CD4-positive, alpha-beta T cell treated with Interleukin-21 for 1 hour (primary cell): ENCODE results near the gene ZC3H14.

ENCODE experiments used
- DNase-seq: peaks from one replicate; pipeline ENCODE4 v3.0.0-alpha.2; 2020

ZC3H14 gene

DNA sequence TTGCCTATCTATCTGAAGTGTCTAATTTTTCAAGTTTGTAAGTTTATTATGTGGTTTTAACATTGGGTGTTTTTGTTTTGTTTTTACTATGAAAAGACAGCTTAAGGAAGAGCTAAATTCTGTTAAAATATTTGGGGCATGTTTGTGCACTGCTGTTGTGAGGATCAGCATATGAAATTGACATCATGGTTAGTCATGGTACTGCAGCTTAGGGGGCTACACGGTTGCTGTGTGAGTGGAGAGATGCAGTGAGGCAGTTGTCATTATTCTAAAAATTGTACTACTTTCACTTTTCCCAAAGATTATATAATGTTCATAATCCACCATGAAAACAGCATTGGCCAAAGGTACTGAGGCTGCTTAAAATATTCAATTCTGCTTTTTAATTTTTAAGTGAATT is 49.0 kb downstream of the ZC3H14 start:
- no peak for DNase-seq

GRCh38 chr14:88612981-88613380 is 50.1 kb downstream of the ZC3H14 start:
- no peak for DNase-seq

DNA sequence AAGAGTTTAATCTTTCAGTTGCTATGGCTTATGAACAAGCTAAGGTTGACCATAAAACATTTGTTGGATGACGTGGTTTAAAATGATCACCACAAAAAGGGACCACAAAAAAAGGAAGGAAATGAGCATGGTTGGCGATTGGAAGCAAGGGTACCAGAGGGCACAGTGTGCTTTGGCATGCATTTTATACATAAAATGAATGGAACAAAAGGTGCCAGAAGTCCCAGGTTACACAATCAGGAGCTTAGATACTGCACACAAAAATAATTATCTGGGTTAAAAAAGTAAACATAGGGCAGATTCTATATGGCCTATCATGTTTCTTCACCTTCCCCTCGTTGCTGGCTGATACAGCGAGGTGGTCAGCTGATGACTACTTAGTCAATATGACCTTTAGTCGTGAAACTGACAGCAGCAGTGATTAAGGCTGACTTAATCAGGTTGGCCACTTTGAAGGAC is 50.7 kb downstream of the ZC3H14 start:
- peak; percentile 4 for DNase-seq

DNA sequence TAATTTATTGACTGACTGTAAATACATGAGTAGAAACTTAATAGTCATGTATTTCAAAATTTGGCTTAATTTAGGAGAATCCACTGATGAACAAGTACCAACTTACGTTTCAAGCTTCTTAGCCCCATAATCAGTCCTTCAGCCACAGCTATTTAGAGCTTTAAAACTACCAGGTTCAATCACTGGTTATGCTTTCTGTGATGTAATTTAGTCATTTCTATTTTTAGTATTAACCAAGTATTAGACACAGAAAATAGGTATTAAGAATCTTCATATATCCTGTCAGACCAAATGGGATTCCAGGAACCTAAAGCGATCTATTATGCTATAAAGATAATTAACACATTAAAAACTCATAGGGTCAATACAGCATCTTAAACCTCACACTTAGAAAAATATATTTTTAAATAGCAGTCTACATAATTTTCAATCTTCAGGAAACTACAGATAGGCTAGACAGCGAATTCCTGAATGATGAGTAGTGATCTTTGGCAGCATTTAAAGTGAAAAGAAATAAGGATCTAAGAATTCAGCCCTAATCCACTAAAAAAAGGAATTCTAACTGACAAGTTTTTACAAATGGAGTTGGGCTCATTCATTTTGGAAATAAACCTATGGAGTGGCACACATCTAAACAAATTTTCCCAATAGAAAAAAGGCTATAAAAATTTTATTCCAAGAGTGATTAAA is 51.5 kb downstream of the ZC3H14 start:
- no peak for DNase-seq

- DNase-seq, result no peak
Observed at GRCh38 chr14:88616697-88617096, 53.9 kb downstream of the ZC3H14 start.

DNA sequence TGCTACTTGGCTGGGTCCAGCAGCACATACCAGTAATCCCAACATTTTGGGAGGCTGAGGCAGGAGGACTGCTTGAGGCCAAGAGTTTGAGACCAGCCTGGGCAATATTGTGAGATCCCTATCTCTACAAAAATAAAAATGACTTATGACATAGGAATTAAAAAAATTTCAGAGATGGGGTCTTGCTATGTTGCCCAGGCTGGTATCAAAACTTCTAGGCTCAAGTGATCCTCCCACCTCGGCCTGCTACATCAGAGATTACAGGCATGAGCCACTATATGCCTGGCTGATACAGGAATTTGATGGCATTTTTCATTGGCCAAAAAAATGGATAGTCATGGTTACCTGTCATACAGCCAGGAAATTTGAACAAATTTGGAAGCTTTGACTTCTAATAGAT is 54.6 kb downstream of the ZC3H14 start:
- no peak for DNase-seq

GRCh38 chr14:88618476-88618875 is 55.6 kb downstream of the ZC3H14 start:
- DNase-seq, result no peak

DNA sequence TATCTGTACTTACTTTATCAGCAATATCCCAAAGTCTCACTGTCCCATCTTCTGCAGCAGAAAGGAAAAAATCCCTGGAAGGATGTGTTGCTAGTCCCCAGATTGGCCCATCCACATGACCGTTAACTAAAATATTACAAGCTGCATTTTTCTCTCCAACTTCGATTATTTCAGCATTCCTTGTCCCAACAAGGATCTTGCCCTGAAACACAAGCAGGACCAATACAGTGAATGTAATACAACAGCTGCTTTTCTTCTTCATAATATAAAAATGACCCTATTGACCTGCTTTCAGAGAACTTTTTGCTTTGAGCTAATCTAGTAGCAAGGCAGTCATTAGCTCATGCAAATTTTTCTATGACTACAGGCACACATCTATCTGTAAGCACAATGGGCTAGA is 58.3 kb downstream of the ZC3H14 start:
- DNase-seq, result no peak

DNA sequence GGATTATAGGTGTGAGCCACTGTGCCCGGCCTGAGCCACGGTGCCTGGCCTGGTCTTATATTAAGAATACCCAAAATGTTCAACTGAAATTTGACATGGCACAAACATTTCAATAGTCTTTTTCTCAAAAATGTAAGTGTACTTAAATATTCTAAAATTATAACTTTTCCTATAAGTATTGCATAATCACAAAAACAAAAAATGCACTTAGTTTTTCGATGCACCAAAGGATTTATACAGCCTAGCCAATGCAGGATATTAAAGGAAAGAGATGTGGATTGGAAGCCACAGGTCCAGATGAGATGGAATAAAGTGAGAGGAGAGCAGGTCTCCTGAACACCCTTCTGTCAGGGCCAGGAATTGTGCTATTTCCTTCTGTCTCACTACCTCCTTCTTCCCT is 62.8 kb downstream of the ZC3H14 start:
- DNase-seq, result no peak

DNA sequence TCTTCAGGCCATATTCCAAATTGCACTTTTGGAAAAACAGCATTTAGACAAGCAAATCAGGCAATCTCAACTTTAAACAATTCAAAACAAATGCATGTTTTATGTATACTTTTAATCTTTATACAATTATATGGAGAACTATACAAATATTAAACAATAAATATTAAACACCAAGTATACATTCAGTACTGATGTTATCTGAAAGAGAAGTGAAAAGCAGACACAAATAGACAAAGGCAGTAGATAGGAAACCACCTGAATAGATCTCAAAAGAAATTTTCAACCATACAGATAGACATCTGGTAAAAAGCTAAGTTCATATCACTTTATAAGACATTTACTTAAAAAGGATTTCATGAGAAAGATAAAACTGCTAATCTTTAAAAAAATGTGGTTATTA is 65.2 kb downstream of the ZC3H14 start:
- DNase-seq, result no peak

- no peak for DNase-seq
Observed at GRCh38 chr14:88628462-88628861, 65.6 kb downstream of the ZC3H14 start.

DNA sequence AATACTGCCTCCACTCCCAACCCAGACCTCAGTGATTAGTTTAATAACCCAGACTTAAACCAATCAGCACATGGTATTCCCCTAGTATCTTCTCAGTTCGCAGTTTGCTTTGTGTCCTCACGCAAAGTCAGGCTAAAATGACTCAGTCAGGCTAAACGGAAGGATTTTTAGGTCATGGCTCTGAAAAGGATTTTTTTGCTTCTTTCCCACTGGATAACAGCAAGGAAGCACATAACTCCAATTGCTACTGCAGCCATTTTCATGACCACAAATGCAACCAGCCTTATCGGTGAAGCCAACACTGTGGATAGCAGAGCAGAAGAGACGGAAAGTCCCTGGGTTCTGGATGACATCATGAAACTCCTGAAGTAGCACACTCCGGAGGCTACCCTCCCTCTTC is 67.7 kb downstream of the ZC3H14 start:
- no peak for DNase-seq

DNA sequence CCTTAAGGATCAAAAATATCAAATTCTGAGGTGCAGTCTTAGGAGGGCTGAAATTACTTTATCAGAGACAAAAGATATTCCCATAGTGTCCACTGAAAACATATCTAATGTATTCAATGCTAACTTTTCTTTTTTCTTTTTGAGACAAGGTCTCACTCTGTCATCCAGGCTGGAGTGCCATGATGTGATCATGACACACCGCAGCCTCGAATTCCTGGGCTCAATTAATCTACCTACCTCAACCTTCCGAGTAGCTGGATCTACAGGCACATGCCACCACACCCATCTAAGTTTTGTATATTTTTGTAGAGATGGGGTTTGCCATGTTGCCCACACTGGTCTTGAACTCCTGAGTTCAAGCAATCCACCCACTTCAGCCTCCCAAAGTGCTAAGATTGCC is 68.3 kb downstream of the ZC3H14 start:
- no peak for DNase-seq

GRCh38 chr14:88632512-88632911 is 69.7 kb downstream of the ZC3H14 start:
- no peak for DNase-seq

DNA sequence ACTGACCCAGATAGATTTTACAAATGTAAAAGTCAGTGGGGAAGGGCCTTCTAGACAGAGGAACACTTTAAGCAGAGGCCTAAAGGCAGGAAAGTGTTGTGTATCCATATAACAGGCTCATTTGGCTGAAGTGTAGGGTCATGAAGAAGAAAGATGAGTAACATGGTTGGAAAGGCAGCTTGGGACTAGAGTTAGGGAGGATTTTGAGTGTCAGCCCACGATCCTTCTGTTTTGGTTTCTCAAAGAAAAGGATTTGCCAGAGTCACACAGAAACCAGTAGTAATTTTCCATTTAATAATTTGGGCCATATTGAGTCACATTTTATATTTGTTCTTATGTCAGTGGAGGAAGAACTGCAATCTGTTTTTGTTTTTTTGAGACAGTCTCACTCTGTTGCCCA is 76.4 kb downstream of the ZC3H14 start:
- no peak for DNase-seq

DNA sequence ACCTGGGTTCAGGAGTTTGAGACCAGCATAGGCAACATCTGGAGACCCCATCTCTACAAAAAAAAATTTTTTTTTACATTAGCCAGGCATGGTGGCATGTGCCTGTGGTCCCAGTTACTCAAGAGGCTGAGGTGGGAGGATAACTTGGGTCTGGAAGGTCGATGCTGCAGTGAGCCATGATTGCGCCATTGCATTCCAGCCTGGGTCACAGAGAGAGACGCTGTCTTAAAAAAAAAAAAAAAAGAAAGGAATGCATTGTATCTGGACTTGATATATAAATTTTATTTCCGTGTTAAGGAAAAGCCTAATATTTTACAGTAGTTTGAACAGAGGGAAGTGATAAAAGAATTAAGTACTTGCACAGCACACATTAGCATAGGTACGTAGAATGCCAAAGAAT is 97.2 kb downstream of the ZC3H14 start:
- DNase-seq, result no peak

- DNase-seq, result peak; percentile 65
Observed at GRCh38 chr14:88667555-88668273, 104.9 kb downstream of the ZC3H14 start.

GRCh38 chr14:88668448-88669116 is 105.7 kb downstream of the ZC3H14 start:
- no peak for DNase-seq

GRCh38 chr14:88669346-88669745 is 106.5 kb downstream of the ZC3H14 start:
- DNase-seq, result no peak
